Activated CD8-positive, alpha-beta memory T cell treated with anti-CD3 and anti-CD28 coated beads, Interleukin-2, amount 10 ng/mL, durations not matched to agents 7 days and 5 days (primary cell): ENCODE measurements around the gene RNF114. TPM values are rescaled to one million over a fixed set of nuclear protein-coding genes. Genes with fewer than 3 reads are reported as not detected.

ENCODE experiments used
- ATAC-seq: fragments of 150-1000 bp; cut with Tn5 transposase; one replicate; pipeline ENCODE4 v1.10.0; 2021; ENCODE audit warnings: moderate library complexity
- CTCF ChIA-PET: fragments of 350-600 bp; sonication (Branson Sonifier 250); formaldehyde crosslinking; loops from one replicate; lab custom pipeline; 2021; ENCODE audit warnings: antibody characterized with exemption; lab: Charles Lee
- DNase-seq: peaks from one replicate; pipeline ENCODE4 v3.0.0-alpha.2; 2020
- H3K27ac Mint-ChIP-seq: one replicate; pipeline ENCODE4 v1.8.0; 2021; ENCODE audit warnings: mild to moderate bottlenecking, mixed read lengths
- H3K27me3 Mint-ChIP-seq: one replicate; pipeline ENCODE4 v1.8.0; 2021; ENCODE audit warnings: mixed read lengths
- H3K36me3 Mint-ChIP-seq: one replicate; pipeline ENCODE4 v1.8.0; 2021; ENCODE audit warnings: mild to moderate bottlenecking, mixed read lengths
- H3K4me1 Mint-ChIP-seq: one replicate; pipeline ENCODE4 v1.8.0; 2021; ENCODE audit warnings: mixed read lengths
- H3K4me3 Mint-ChIP-seq: one replicate; pipeline ENCODE4 v1.8.0; 2021; ENCODE audit warnings: mild to moderate bottlenecking, moderate library complexity, mixed read lengths
- H3K9me3 Mint-ChIP-seq: one replicate; pipeline ENCODE4 v1.8.0; 2022; ENCODE audit warnings: low read depth, mixed read lengths
- total RNA-seq, 2 experiments: library from RNA; stranded (reverse); gene quantifications; one replicate each; pipeline ENCODE4 v1.2.3, GENCODE V29; 2021

RNF114 gene
- total RNA-seq, 2 experiments from 2014 or later: 65.2 to 74.4 TPM

- CTCF ChIA-PET: interaction anchor here (1.5 kb wide), 1 partner anchor 19 kb away, joined by 4 read pairs; no protein-coding TSS in a partner anchor
- peaks cover 16% of the 10 kb centered on the region for H3K36me3 Mint-ChIP-seq
- ATAC-seq (no peak), DNase-seq (no peak)
- peaks cover 6% of the 10 kb centered on the region for H3K4me1 Mint-ChIP-seq
- no peak overlapping the region for H3K4me3 Mint-ChIP-seq
- no peaks in the 10 kb centered on the region for H3K9me3 Mint-ChIP-seq
- no peak overlapping the region for H3K27ac Mint-ChIP-seq
- no peaks in the 10 kb centered on the region for H3K27me3 Mint-ChIP-seq
Measured at GRCh38 chr20:49907405-49908257, 28.6 kb upstream of the RNF114 start.

GRCh38 chr20:49908258-49908565 is 28.0 kb upstream of the RNF114 start:
- CTCF ChIA-PET: interaction anchor here (1.5 kb wide), 1 partner anchor 20 kb away, joined by 4 read pairs; no protein-coding TSS in a partner anchor
- DNase-seq: no peak

GRCh38 chr20:49909499-49910339 is 26.5 kb upstream of the RNF114 start:
- Mint-ChIP-seq H3K27me3 (no peaks in the 10 kb centered on the region), H3K9me3 (no peaks in the 10 kb centered on the region), H3K4me1 (peaks cover 22% of the 10 kb centered on the region), H3K4me3 (no peak overlapping the region), H3K27ac (no peak overlapping the region), H3K36me3 (peaks cover 14% of the 10 kb centered on the region)
- no peak for ATAC-seq
- no peak for DNase-seq
- CTCF ChIA-PET: interaction anchor here (1.5 kb wide), 1 partner anchor 21 kb away, joined by 4 read pairs; no protein-coding TSS in a partner anchor

More at GRCh38 chr20:49908258-49908565, 28.0 kb upstream of the RNF114 start:
- no peak for ATAC-seq
- Mint-ChIP-seq H3K27me3 (no peaks in the 10 kb centered on the region), H3K9me3 (no peaks in the 10 kb centered on the region), H3K4me1 (peaks cover 7% of the 10 kb centered on the region), H3K4me3 (no peak overlapping the region), H3K36me3 (peaks cover 16% of the 10 kb centered on the region), H3K27ac (no peak overlapping the region)

GRCh38 chr20:49910340-49910706 is 25.9 kb upstream of the RNF114 start:
- peaks cover 23% of the 10 kb centered on the region for H3K4me1 Mint-ChIP-seq
- ATAC-seq (no peak), DNase-seq (no peak)
- H3K27ac Mint-ChIP-seq: no peak overlapping the region
- peaks cover 10% of the 10 kb centered on the region for H3K36me3 Mint-ChIP-seq
- no peaks in the 10 kb centered on the region for H3K9me3 Mint-ChIP-seq
- no peak overlapping the region for H3K4me3 Mint-ChIP-seq
- CTCF ChIA-PET: no interaction called here
- H3K27me3 Mint-ChIP-seq: no peaks in the 10 kb centered on the region

GRCh38 chr20:49913399-49914047 is 22.7 kb upstream of the RNF114 start:
- peaks cover 37% of the 10 kb centered on the region for H3K4me1 Mint-ChIP-seq
- no peaks in the 10 kb centered on the region for H3K27me3 Mint-ChIP-seq
- ATAC-seq (no peak), DNase-seq (no peak)
- H3K9me3 Mint-ChIP-seq: no peaks in the 10 kb centered on the region
- CTCF ChIA-PET: interaction anchor here (0.7 to 3.1 kb wide), 7 partner anchors 8 to 372 kb away, joined by 3 to 21 read pairs (median 4); no protein-coding TSS in a partner anchor
- H3K4me3 Mint-ChIP-seq: peak overlapping the region; percentile 100
- peak overlapping the region; percentile 100 for H3K27ac Mint-ChIP-seq
- H3K36me3 Mint-ChIP-seq: peaks cover under 1% of the 10 kb centered on the region

GRCh38 chr20:49914310-49915117 is 21.7 kb upstream of the RNF114 start:
- Mint-ChIP-seq H3K4me1 (peaks cover 37% of the 10 kb centered on the region), H3K27me3 (no peaks in the 10 kb centered on the region), H3K36me3 (no peaks in the 10 kb centered on the region), H3K4me3 (peak overlapping the region; percentile 100), H3K27ac (peak overlapping the region; percentile 100), H3K9me3 (no peaks in the 10 kb centered on the region)
- peak; percentile 2 for ATAC-seq
- DNase-seq: peak; percentile 55
- CTCF ChIA-PET: interaction anchor here (0.8 to 3.8 kb wide), 7 partner anchors 9 to 302 kb away, joined by 3 to 21 read pairs (median 4); no protein-coding TSS in a partner anchor

GRCh38 chr20:49915118-49915379 is 21.1 kb upstream of the RNF114 start:
- ATAC-seq: peak; percentile 48
- H3K4me3 Mint-ChIP-seq: peak overlapping the region; percentile 100
- H3K27me3 Mint-ChIP-seq: no peaks in the 10 kb centered on the region
- peak overlapping the region; percentile 100 for H3K27ac Mint-ChIP-seq
- DNase-seq: no peak
- CTCF ChIA-PET: interaction anchor here (0.8 to 3.8 kb wide), 8 partner anchors 10 to 373 kb away, joined by 3 to 21 read pairs (median 4); no protein-coding TSS in a partner anchor
- no peaks in the 10 kb centered on the region for H3K36me3 Mint-ChIP-seq
- H3K4me1 Mint-ChIP-seq: peaks cover 37% of the 10 kb centered on the region
- H3K9me3 Mint-ChIP-seq: no peaks in the 10 kb centered on the region

GRCh38 chr20:49915380-49916145 is 20.6 kb upstream of the RNF114 start, which contains the start of gene SPATA2:
SPATA2 (minus strand) TSS chr20:49915529; CDS start chr20:49908490, 7,039 bp downstream.
- peak within 1 kb of the TSS; percentile 100 for H3K4me3 Mint-ChIP-seq
- H3K4me1 Mint-ChIP-seq: peaks cover 37% of the 10 kb centered on the region
- no peaks in the 10 kb centered on the region for H3K9me3 Mint-ChIP-seq
- CTCF ChIA-PET: interaction anchor here (0.6 to 3.8 kb wide), 15 partner anchors 12 to 373 kb away, joined by 3 to 15 read pairs (median 3); partner anchors contain the start of gene RNF114
- DNase-seq (peak; percentile 97), ATAC-seq (peak; percentile 81)
- peak within 1 kb of the TSS; percentile 100 for H3K27ac Mint-ChIP-seq
- no peaks in the 10 kb centered on the region for H3K27me3 Mint-ChIP-seq
- no peaks in the 10 kb centered on the region for H3K36me3 Mint-ChIP-seq

- H3K27ac Mint-ChIP-seq: peak overlapping the region; percentile 100
- H3K4me1 Mint-ChIP-seq: peaks cover 34% of the 10 kb centered on the region
- CTCF ChIA-PET: interaction anchor here (0.6 to 3.8 kb wide), 19 partner anchors 12 to 658 kb away, joined by 3 to 15 read pairs (median 4); partner anchors contain the start of gene RNF114
- no peaks in the 10 kb centered on the region for H3K36me3 Mint-ChIP-seq
- no peaks in the 10 kb centered on the region for H3K9me3 Mint-ChIP-seq
- DNase-seq (peak; percentile 77), ATAC-seq (peak; percentile 25)
- H3K27me3 Mint-ChIP-seq: no peaks in the 10 kb centered on the region
- H3K4me3 Mint-ChIP-seq: peak overlapping the region; percentile 100
Measured at GRCh38 chr20:49916146-49917002, 19.8 kb upstream of the RNF114 start.

- no peaks in the 10 kb centered on the region for H3K27me3 Mint-ChIP-seq
- no peak overlapping the region for H3K4me3 Mint-ChIP-seq
- CTCF ChIA-PET: interaction anchor here (1.3 kb wide), 1 partner anchor 32 kb away, joined by 3 read pairs; no protein-coding TSS in a partner anchor
Measured at GRCh38 chr20:49918446-49918845, 17.8 kb upstream of the RNF114 start.

GRCh38 chr20:49919009-49919408 is 17.2 kb upstream of the RNF114 start:
- Mint-ChIP-seq H3K27me3 (no peaks in the 10 kb centered on the region), H3K27ac (no peak overlapping the region), H3K4me1 (peaks cover 22% of the 10 kb centered on the region), H3K36me3 (no peaks in the 10 kb centered on the region), H3K9me3 (no peaks in the 10 kb centered on the region), H3K4me3 (no peak overlapping the region)
- DNase-seq: no peak
- no peak for ATAC-seq
- CTCF ChIA-PET: interaction anchor here (1.3 kb wide), 1 partner anchor 32 kb away, joined by 3 read pairs; no protein-coding TSS in a partner anchor

More at GRCh38 chr20:49918446-49918845, 17.8 kb upstream of the RNF114 start:
- no peaks in the 10 kb centered on the region for H3K9me3 Mint-ChIP-seq
- ATAC-seq (no peak), DNase-seq (no peak)
- no peaks in the 10 kb centered on the region for H3K36me3 Mint-ChIP-seq
- H3K27ac Mint-ChIP-seq: no peak overlapping the region
- H3K4me1 Mint-ChIP-seq: peaks cover 28% of the 10 kb centered on the region
